K562 (cell line): Measurements from ENCODE around the gene KRTAP3-3. TPM values are rescaled to one million over a fixed set of nuclear protein-coding genes. Genes with fewer than 3 reads are reported as not detected.

ENCODE experiments used
- ATAC-seq: fragments of 200-7000 bp; cut with Tn5 transposase; 3 replicates; pipeline ENCODE4 v1.9.1; 2020; ENCODE audit warnings: moderate library complexity
- BruUV-seq: library from RNA; stranded (reverse); fragments of 400-500 nt; replicated peaks from 2 replicates; lab custom pipeline; 2021; lab: Mats Ljungman, UMichigan
- CTCF ChIA-PET: fragments of 300-600 bp; formaldehyde crosslinking; extraction: SDS; loops from one replicate; lab custom pipeline; 2021; ENCODE audit warnings: low intra/inter-chr PET ratio; lab: Yijun Ruan, JAX
- POLR2A ChIA-PET: fragments of 300-600, 350-650 bp; sonication (Branson Sonifier 250); formaldehyde crosslinking; extraction: SDS; loops from one replicate; lab custom pipeline; 2021; ENCODE audit warnings: antibody characterized with exemption, inconsistent platforms; lab: Yijun Ruan, JAX
- DNase-seq, 4 experiments: peaks; one replicate each; pipeline versions ENCODE4 v3.0.0 to v3.0.0-alpha.2; 2011 to 2018; ENCODE audit warnings: low spot score in 3 of 4, mixed read lengths in 3 of 4; ENCODE audit errors: extremely low read depth in 1 of 4
- FAIRE-seq: peaks from 2 replicates; lab custom pipeline; 2011; peaks lifted over from hg19 to GRCh38; lab: Jason Lieb, UNC
- H2AFZ ChIP-seq: 2 replicates; pipeline ENCODE4 v1.6.0; 2011; ENCODE audit warnings: low read depth, low read length, control low read depth, inconsistent platforms
- H3K27ac ChIP-seq: fragments of 200-600 bp; 3 replicates; pipeline ENCODE4 v1.8.0; 2011; ENCODE audit warnings: low read depth, mild to moderate bottlenecking, control low read depth, inconsistent platforms, low read length, moderate library complexity, mixed read lengths; ENCODE audit errors: extremely low read depth
- H3K27me3 ChIP-seq, 2 experiments: fragments of 300-600 bp in 1 of 2; 2 replicates in 1 of 2; 3 replicates in 1 of 2; pipeline versions ENCODE4 v1.6.0 to v1.8.0; 2011; ENCODE audit warnings: inconsistent platforms in 2 of 2, low read length in 2 of 2, mild to moderate bottlenecking in 1 of 2, mixed read lengths in 1 of 2, moderate library complexity in 1 of 2; ENCODE audit not compliant: control insufficient read depth in 2 of 2, insufficient read depth in 2 of 2
- H3K36me3 ChIP-seq: fragments of 300-600 bp; 3 replicates; pipeline ENCODE4 v1.8.0; 2011; ENCODE audit warnings: mild to moderate bottlenecking, low read length, inconsistent platforms; ENCODE audit not compliant: control insufficient read depth, insufficient read depth
- H3K4me1 ChIP-seq, 2 experiments: fragments of 200-600 bp in 1 of 2; replicated peaks in 1 of 2; 2 replicates in 1 of 2; 3 replicates in 1 of 2; pipeline versions ENCODE4 v1.5.1 to v1.8.0; 2011; ENCODE audit warnings: inconsistent platforms in 2 of 2, low read length in 2 of 2, mild to moderate bottlenecking in 1 of 2, mixed read lengths in 1 of 2, moderate library complexity in 1 of 2; ENCODE audit not compliant: control insufficient read depth in 2 of 2, insufficient read depth in 2 of 2
- H3K4me2 ChIP-seq: 2 replicates; pipeline ENCODE4 v1.6.1; 2011; ENCODE audit warnings: low read length, control low read depth, inconsistent platforms, mixed read lengths; ENCODE audit not compliant: insufficient read depth
- H3K4me3 ChIP-seq: fragments of 200-600 bp; sonication (generic), shearing (Covaris generic); 2 replicates; pipeline ENCODE4 v1.5.1; 2016; ENCODE audit warnings: control low read depth, inconsistent platforms
- H3K79me2 ChIP-seq: fragments of 200-600 bp; 3 replicates; pipeline ENCODE4 v1.8.0; 2011; ENCODE audit warnings: low read length, inconsistent platforms; ENCODE audit not compliant: control insufficient read depth, insufficient read depth
- H3K9ac ChIP-seq, 2 experiments: 2 replicates each; pipeline versions ENCODE4 v1.6.0 to v1.6.1; 2011; ENCODE audit warnings: low read depth in 2 of 2, low read length in 2 of 2, control low read depth in 1 of 2, inconsistent platforms in 1 of 2, mild to moderate bottlenecking in 1 of 2, mixed read lengths in 1 of 2; ENCODE audit not compliant: insufficient read depth in 1 of 2
- H3K9me1 ChIP-seq: one replicate; pipeline ENCODE4 v1.6.0; 2011; ENCODE audit warnings: inconsistent platforms, mild to moderate bottlenecking, low read length, moderate library complexity; ENCODE audit not compliant: control insufficient read depth, insufficient read depth
- H3K9me3 ChIP-seq: replicated peaks from 2 replicates; pipeline ENCODE4 v1.5.1; 2011; ENCODE audit warnings: low read depth, low read length, inconsistent platforms; ENCODE audit not compliant: control insufficient read depth, insufficient read depth
- H4K20me1 ChIP-seq: replicated peaks from 2 replicates; pipeline ENCODE4 v1.6.1; 2011; ENCODE audit warnings: low read length, inconsistent platforms, mixed read lengths; ENCODE audit not compliant: control insufficient read depth, insufficient read depth
- ASH1L ChIP-seq: fragments of 450-650 bp; IDR thresholded peaks from 2 replicates; pipeline ENCODE4 v1.6.1; 2018; ENCODE audit warnings: borderline replicate concordance, mild to moderate bottlenecking, low read depth; ENCODE audit not compliant: partially characterized antibody
- CLOCK ChIP-seq: fragments of 250-450 bp; sonication (Bioruptor Pico); IDR thresholded peaks from 2 replicates; pipeline ENCODE4 v1.4.0; 2020; ENCODE audit warnings: mild to moderate bottlenecking, moderate library complexity, borderline replicate concordance
- FOXK1 ChIP-seq: sonication (generic); formaldehyde crosslinking; IDR thresholded peaks from 2 replicates; pipeline ENCODE4 v1.8.0; 2022; ENCODE audit warnings: missing genetic modification reagents, mild to moderate bottlenecking, borderline replicate concordance
- POU5F1 ChIP-seq: fragments of 150-350 bp; IDR thresholded peaks from 2 replicates; pipeline ENCODE4 v1.6.1; 2014; ENCODE audit warnings: borderline replicate concordance, low read length, low read depth, mild to moderate bottlenecking; ENCODE audit not compliant: partially characterized antibody
- PYGO2 ChIP-seq: fragments of 450-650 bp; IDR thresholded peaks from 2 replicates; pipeline ENCODE4 v1.6.1; 2016; ENCODE audit warnings: mild to moderate bottlenecking, missing genetic modification characterization, moderate library complexity, missing compliant biosample characterization
- RFX5 ChIP-seq: IDR thresholded peaks from 2 replicates; pipeline ENCODE4 v1.6.1; 2011; ENCODE audit warnings: low read depth, mild to moderate bottlenecking, improper control_type of control experiment, low read length
- SMARCE1 ChIP-seq: fragments of 450-650 bp; IDR thresholded peaks from 2 replicates; pipeline ENCODE4 v1.7.1; 2016; ENCODE audit warnings: mild to moderate bottlenecking
- TSC22D4 ChIP-seq: fragments of 450-650 bp; IDR thresholded peaks from 2 replicates; pipeline ENCODE4 v1.6.1; 2016; ENCODE audit warnings: missing genetic modification characterization, missing biosample characterization, control low read depth
- ZNF79 ChIP-seq: fragments of 250-450 bp; sonication (Bioruptor Pico); IDR thresholded peaks from 2 replicates; pipeline ENCODE4 v1.4.0; 2020; ENCODE audit warnings: low read depth, mild to moderate bottlenecking, moderate library complexity
- WGBS: fragments of 100-300 bp; shearing (Covaris generic); methylation state at CpG from one replicate; pipeline ENCODE4 v1.1.6; 2016; ENCODE audit warnings: low coverage, mixed read lengths; ENCODE audit not compliant: insufficient coverage; ENCODE audit errors: missing lambda C conversion rate; 5-methylcytosine and 5-hydroxymethylcytosine counted together
- in situ Hi-C: fragments of 300-500 bp; cut with MboI; formaldehyde crosslinking; loops from 4 replicates; pipeline ENCODE4 v1.15.0; 2018; ENCODE audit warnings: inconsistent platforms, mixed read lengths
- intact Hi-C: fragments of 100-400 bp; cut with micrococcal nuclease; formaldehyde crosslinking; loops from 2 replicates; pipeline ENCODE4 v1.14.2; 2022
- polyA plus RNA-seq, 8 experiments: library from polyadenylated mRNA; depleted of rRNA in 4 of 8; stranded (reverse) in 5 of 8; unstranded in 3 of 8; fragments of >200 nt; fragmentation: Nextera tagmentation in 2 of 8; fragmentation: Illumina TruSeq in 1 of 8; extraction: Ambion mirVana in 2 of 8; extraction: Trizol in 1 of 8; gene quantifications; 2 replicates each; pipeline versions ENCODE4 v1.2.1 to v1.2.3, GENCODE V29; 2011 to 2014; ENCODE audit warnings: inconsistent platforms in 1 of 8, missing spikeins in 1 of 8
- total RNA-seq, 7 experiments: library from RNA; depleted of rRNA in 6 of 7; stranded (reverse); fragments of >200 nt in 6 of 7; fragmentation: Illumina TruSeq in 2 of 7; extraction: Trizol in 2 of 7; gene quantifications; 2 replicates each; pipeline versions ENCODE4 v1.2.1 to v1.2.3, GENCODE V29; 2011 to 2021; ENCODE audit warnings: low replicate concordance in 1 of 7

KRTAP3-3 gene
- total and polyA plus RNA-seq, 9 of the 15 experiments (the other 6 are each of a cell fraction or from before 2014, with no cell fraction given): not detected

- in situ Hi-C loops: no loop called here
- H2AFZ ChIP-seq: no peak within 1 kb of the TSS
- CTCF ChIA-PET: no interaction called here
Measured at GRCh38 chr17:41026715-41027471, 32.9 kb upstream of the KRTAP3-3 start, which contains the start of gene KRTAP1-5. KRTAP1-5 (minus strand) TSS chr17:41027208; CDS start chr17:41027155, 53 bp downstream.

GRCh38 chr17:41024697-41025096, 30.7 kb upstream of the KRTAP3-3 start:
- no peaks in the 10 kb centered on the region for H4K20me1 ChIP-seq
- H3K27me3 ChIP-seq: peaks cover 0 to 10% of the 10 kb centered on the region in 2 experiments; a peak in 2 of 5 replicates
- no peaks in the 10 kb centered on the region for H3K9me3 ChIP-seq
- H3K4me1 ChIP-seq: peaks cover 0 to 2% of the 10 kb centered on the region in 2 experiments; a peak in 1 of 5 replicates
- no peaks in the 10 kb centered on the region for H3K9me1 ChIP-seq
- in situ Hi-C loops: no loop called here
- no peaks in the 10 kb centered on the region for H3K36me3 ChIP-seq
- BruUV-seq: no TSS peak
- intact Hi-C loops: no loop called here
- no peak overlapping the region for H3K27ac ChIP-seq
- CTCF ChIA-PET: no interaction called here
- H3K4me2 ChIP-seq: no peak overlapping the region
- no peak overlapping the region for H3K4me3 ChIP-seq
- no peak for ATAC-seq
- POLR2A ChIA-PET: no interaction called here
- no peak for FAIRE-seq
- 0% methylated on average over 3 of the region's 3 CpGs for WGBS
- H3K9ac ChIP-seq: no peak overlapping the region
- no peaks in the 10 kb centered on the region for H3K79me2 ChIP-seq
- DNase-seq: no peak
- H2AFZ ChIP-seq: no peak overlapping the region
- no peak for TF ChIP-seq PYGO2 (tag)
- no peak for TF ChIP-seq TSC22D4 (tag)
- TF ChIP-seq SMARCE1: no peak
- TF ChIP-seq ASH1L: no peak
- TF ChIP-seq ZNF79 (CRISPR knock-in tag): no peak
- TF ChIP-seq CLOCK (CRISPR knock-in tag): no peak

More at GRCh38 chr17:41026715-41027471, 32.9 kb upstream of the KRTAP3-3 start, which contains the start of gene KRTAP1-5:
- Histone ChIP-seq H4K20me1 (no peaks in the 10 kb centered on the region), H3K4me1 (peaks cover 0 to 4% of the 10 kb centered on the region in 2 experiments; a peak in 1 of 5 replicates), H3K9me1 (no peaks in the 10 kb centered on the region), H3K79me2 (no peaks in the 10 kb centered on the region), H3K36me3 (no peaks in the 10 kb centered on the region), H3K4me3 (no peak within 1 kb of the TSS), H3K27ac (no peak within 1 kb of the TSS), H3K27me3 (peaks cover 0 to 15% of the 10 kb centered on the region in 2 experiments; a peak in 2 of 5 replicates), H3K9me3 (no peaks in the 10 kb centered on the region), H3K9ac (no peak within 1 kb of the TSS), H3K4me2 (no peak within 1 kb of the TSS)
- BruUV-seq: no TSS peak
- intact Hi-C loops: no loop called here
- 0% methylated on average over 8 of the region's 9 CpGs for whole genome bisulfite sequencing
- no peak for ATAC-seq
- TF ChIP-seq POU5F1: no peak
- no peak for TF ChIP-seq RFX5
- TF ChIP-seq FOXK1: no peak
- POLR2A ChIA-PET: no interaction called here
- no peak for FAIRE-seq
- DNase-seq: no peak
